GM20000 (cell line): ENCODE results near the gene COX11.

ENCODE experiments used
- DNase-seq: peaks from one replicate; pipeline ENCODE4 v3.0.0; 2012; ENCODE audit warnings: low spot score
- TF ChIP-seq, protein P1 (sequence below): IDR thresholded peaks from 2 replicates; pipeline ENCODE4 v1.5.1; 2012; ENCODE audit warnings: mild to moderate bottlenecking, control low read depth; ENCODE audit errors: extremely low read depth, missing control alignments

Gene COX11

DNA sequence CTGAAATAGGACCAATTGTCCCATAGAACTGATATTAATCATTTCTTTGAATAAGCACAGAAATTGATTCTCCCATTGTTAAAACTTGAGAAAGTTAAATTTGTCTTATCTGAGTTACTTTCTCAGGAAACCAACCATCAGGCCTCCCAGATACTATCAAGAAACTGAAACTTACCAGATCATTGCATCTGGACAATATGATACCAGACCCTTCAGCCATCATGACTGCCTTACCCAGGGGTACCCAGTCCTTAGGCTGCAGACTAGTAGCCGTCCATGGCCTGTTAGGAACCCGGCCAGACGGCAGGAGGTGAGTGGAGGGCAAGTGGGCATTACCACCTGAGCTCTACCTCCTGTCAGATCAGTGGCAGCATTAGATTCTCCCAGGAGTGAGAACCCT, 7.9 kb upstream of the COX11 start:
- DNase-seq, result no peak
- TF ChIP-seq, protein P1, sequence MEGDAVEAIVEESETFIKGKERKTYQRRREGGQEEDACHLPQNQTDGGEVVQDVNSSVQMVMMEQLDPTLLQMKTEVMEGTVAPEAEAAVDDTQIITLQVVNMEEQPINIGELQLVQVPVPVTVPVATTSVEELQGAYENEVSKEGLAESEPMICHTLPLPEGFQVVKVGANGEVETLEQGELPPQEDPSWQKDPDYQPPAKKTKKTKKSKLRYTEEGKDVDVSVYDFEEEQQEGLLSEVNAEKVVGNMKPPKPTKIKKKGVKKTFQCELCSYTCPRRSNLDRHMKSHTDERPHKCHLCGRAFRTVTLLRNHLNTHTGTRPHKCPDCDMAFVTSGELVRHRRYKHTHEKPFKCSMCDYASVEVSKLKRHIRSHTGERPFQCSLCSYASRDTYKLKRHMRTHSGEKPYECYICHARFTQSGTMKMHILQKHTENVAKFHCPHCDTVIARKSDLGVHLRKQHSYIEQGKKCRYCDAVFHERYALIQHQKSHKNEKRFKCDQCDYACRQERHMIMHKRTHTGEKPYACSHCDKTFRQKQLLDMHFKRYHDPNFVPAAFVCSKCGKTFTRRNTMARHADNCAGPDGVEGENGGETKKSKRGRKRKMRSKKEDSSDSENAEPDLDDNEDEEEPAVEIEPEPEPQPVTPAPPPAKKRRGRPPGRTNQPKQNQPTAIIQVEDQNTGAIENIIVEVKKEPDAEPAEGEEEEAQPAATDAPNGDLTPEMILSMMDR, result no peak

DNA sequence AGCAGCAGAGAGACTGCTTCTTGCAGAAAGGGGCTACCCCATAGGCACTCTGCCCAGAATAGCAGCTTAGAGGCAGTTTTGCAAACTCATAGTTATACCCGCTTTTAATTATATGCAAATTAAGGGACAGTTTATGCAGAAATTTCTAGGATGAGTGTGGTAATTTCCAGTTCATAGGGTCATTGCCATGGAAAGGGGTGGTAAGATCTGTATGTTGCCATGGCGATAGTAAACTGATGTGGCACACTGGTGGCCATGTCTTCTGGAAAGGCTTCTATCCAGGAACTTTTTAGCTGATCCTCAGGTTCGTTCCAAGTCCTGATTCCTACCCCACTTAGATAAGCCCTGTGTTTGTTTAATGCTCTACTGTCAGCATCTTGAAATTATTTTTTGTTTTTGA, 6.3 kb upstream of the COX11 start:
- TF ChIP-seq, protein P1, result no peak
- no peak for DNase-seq

DNA sequence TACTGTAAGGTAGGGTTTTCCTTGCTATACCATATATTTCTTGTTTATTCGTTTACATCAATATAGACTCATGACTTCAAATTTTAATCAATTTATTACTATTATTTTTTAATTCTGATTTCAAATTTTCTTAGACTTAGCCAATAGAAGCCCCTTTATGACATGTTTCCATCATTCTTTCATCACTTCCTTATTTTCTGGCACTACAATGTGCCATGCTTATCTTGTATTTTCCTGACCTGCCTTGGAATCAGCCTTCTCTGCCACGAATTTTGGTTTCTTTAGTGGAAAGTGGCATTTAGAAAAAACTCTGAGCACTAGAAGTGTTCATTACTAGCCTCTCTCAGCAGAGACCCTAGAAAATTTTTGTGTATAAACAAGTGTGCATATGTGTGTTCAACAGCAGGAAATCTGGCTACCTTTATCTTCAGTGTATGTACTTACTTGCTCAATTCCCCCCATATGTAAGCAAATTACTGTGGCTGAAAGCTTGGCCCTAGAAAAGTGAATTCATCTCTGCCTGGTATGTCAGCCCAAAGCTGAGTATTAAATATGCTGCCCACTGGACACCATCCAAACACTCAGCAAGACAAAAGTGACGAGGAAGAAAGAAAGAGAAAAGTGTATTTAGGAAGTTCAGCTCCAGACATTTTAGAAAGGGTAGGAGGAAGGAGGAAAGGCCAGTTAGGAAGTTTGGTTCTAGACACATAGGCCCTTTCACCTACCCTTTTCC, 4.1 kb upstream of the COX11 start:
- TF ChIP-seq, protein P1, result no peak
- DNase-seq, result no peak

DNA sequence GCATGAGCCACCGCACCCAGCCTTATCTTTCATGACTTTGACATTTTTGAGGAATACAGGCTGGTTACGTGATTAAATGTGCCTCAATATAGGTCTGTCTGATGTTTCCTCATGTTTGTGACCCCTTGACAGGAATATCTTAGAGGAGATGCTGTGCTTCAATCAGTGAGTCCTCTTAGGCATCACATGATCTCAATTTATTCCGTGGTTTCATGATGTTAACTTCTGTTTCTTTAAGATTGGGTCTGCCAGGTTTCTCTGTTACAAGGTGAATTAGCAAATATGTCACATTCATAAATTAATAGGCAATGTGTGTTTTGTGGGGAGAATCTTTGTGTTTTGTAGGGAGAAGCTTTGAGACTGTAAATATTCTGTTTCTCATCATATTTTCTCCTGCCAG, 3.4 kb upstream of the COX11 start:
- TF ChIP-seq, protein P1, result no peak
- no peak for DNase-seq

DNA sequence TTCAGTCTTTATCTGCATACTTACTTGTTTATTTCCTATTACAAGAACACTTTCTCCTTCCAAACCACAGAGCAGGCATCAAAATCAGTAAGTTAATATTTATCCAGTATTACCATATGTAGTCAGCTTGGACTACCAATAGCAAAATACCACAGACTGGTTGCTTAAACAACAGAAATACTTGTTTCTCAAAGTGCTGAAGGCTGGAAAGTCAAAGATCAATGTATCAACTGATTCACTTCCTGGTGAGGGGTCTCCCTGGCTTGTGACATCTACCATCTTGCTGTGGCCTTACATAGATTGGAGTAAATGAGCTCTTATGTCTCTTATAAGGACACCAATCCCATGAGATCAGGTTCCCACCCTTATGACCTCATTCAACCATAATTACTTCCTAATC, 2.7 kb upstream of the COX11 start:
- TF ChIP-seq, protein P1, result no peak
- no peak for DNase-seq

DNA sequence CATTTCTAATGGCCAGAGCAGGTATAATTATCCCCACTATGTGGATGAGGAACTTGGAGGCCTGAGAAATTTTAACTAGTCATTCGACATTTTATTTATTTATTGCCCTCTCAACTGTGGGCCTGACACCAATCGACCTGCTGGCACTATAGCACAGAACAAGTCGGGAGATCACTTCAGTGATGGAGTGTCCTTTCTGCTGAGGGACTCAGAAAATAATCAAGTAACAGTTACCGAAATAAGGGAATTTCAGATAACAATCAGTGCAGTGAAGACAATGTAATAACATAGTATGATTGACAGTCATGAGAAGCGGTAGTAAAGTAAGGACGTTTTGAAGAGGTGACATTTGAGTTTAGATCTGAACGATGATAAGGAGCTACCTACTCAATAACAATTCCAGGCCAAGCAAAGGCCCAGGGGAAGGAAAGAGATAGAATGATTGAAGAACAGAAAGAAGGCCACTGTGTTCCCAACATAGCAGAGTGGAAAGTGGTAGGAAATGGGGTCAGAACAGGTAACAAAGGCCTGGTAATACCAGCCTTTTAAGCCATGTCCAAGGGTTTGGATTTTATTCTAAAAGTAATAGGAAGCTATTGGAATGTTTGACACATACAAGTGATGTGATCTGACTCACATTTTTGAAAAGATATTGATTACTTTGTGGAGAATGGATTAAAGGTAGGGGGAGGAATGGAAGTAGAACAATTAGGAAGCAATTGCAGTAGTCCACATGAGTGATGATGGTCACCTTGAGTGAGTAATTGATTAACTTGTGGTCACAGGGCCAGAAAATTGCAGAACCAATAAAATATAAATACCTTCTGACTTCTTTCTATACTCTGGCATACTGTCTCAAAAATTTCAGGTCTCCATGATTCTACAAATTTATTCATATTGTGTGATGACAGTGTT, 1.5 kb upstream of the COX11 start:
- DNase-seq, result no peak
- TF ChIP-seq, protein P1, result no peak

DNA sequence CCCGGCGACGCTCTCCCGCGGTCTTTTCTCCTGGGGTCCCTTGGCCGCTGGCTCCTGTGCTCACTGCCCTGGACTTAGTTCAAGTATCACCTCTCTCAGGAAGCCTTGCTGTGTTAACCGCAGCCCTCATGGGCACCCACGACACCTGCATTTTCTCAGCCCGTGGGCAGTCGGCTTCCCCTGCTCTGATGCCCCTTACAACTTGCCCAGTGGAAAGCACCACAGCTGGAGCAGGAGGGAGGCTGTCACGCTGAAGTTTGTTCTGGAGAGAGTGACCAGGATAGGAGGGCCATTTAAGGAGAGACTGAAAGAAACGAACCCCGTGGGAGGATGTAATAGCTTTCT, 506 bp upstream of the COX11 start:
- DNase-seq, result peak; percentile 20
- TF ChIP-seq, protein P1, result no peak
